ENCODE measurements around the gene ZDHHC3.

The ZDHHC3 gene

DNA sequence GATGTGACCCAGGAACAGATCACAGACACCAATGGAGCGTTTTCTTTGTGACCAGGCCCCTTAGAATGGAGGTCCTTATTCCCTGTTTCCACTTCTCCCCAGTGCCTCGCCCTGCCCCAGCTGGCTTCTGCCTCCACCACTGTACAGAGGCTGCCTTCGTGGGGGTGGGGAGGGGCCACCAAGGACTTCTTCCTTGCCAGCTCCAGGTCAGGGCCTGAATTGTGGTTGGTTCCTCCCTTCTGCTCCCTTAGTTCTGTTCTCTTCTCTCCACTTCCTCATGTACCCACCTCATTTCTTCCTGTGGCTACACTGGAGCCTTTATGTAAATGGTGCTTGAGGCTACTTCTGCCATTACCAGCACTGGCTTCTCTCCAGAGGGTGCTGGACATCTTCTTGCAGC is 85.1 kb downstream of the ZDHHC3 start:
- DNase-seq = no peak

DNA sequence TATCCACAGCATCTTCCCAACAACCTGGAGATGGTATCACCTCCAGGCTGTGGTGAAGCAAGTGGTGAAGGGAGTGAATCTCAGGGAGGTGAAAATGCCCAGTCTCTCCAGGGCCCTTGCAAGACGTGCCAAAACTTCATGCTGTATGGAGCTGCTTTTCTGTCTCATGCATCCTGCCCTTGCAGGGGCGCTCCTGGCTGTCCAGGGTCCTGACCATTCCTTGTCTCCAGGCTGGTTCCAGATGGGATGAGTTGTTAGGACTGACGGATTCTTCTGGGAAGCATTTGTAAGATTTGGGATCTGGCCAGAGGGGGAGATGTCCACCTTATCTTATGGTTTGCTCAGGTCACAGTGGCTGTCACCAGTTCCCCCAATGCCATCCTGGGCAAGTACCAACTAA is 85.7 kb downstream of the ZDHHC3 start:
- DNase-seq = no peak

DNA sequence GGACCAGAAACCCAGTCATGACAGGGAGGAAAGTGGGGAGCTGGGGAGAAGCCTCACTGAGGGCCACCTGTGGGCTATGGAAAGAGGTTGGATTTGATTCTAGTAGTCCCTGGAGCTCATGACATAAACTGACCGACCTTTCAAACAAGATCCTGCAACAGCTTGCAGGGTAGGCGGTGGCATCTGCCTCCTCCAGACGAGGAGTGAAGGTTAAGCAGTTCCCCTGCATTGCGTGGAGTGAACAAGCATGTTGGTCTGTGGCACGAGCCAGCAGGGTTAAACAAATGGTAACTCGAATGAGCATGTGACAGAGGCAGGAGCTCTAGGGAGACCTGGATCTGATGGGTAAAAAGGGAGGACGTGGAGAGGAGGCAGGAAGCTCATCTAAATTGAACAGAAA is 88.9 kb downstream of the ZDHHC3 start:
- no peak for DNase-seq

DNA sequence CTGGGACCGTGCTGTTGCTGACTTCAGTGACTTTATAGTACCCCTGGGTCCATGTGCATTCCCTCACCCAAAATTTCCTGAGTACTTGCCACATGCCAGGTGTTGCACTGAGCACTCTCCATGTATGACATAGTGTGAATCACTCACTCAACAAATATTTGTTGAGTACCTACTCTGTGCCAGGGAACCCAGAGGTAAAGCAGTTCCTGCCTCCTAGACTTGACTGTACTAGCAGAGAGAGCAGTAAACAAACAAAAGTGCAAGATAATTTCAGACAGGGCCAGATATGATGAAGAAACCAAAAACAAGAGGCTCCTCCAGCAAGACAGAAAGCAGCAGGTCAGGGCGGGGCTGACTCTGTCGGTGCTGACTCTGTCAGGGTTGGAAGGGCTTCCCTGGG is 89.4 kb downstream of the ZDHHC3 start:
- no peak for DNase-seq

DNA sequence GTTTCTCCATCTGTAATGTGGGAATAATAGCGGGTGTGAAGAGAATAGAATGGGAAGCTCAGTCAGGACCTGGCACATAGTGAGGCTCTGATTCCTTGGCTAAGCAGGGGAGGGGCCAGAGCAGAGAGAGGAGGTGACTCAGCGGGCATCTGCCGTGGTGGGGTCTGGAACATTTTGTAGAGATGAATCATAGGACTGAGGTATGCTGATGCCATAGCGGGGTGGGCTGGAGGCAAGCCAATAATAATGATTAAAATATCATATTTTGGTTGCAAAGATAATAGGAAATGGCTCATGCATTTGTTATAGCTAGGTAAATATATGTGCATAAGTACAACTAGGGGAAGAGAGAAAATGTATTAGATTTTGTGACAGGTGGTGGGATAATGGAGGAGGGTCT is 90.4 kb downstream of the ZDHHC3 start:
- DNase-seq = no peak

DNA sequence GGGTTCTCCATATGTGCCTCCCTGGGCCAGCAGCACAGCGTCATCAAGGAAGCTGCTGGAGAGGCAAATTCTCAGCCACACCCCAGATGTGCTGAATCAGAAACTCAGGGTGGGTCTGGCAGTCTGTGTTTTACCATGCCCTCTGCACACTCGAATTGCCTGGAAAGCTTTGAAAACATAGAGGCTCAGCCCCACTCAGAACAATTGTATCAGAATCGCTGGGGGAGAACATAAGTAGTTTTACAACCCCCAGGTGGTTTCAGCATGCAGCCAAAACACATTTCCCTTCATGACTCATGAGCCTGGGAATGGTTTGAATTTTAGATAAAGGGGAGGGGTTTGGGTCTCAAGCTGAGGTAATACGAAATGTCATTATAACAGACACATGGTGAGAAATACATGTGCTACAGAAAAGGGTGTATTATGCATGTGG is 92.0 kb downstream of the ZDHHC3 start:
- DNase-seq = peak in 1 of 2 experiments; percentile 0

DNA sequence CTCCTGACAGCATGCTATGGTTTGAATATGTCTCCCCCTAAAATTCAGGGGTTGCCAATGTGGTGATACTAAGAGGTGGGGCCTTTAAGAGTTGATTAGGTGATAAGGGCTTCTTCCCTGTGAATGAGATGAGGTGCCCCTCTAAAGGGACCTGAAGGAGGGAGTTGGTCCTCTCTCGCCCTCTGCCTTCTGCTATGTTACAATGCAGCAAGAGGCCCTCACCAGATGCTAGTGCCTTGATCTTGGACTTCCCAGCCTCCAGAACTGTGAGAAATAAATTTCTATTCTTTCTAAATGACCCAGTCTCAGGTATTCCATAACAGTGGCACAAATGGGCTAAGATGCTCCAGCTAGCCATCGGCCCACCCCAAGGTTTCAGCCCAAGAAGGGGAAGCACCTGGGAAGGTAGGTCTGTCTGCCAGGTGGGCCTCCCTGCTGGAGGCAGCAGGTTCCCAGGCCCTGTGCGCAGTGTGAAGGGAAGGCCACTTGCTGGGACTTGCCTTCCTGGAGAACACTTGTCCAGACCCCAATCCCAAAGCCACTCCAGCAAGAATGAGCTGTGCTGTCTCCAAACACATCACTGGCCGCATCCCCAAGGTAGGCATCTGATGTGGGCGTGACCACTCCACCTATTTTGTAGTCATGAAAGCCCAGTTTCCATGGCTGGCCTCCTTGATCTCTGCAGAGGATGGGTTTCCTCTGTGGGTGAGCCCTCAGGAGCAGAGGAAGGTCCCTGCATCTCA is 92.6 kb downstream of the ZDHHC3 start:
- no peak for DNase-seq

DNA sequence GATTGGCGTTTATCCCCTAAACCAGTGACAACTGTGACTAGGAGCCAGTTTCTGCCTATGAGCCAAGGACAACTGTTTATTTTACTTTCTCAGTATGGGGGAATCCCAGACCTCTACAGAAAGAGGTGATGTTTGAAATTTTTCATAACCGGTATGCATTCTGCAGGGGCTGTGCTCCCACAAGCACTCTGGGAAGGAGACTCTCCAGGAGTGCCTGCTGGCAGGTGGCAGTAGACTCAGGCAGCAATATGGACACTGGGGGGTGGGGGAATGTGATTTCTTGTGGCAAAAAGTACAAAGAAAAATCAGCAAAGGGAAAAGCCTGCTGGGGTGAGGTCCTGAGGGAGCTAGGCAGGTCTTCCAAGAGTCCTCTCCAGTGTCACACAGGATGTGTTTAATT is 95.7 kb downstream of the ZDHHC3 start:
- DNase-seq = no peak

DNA sequence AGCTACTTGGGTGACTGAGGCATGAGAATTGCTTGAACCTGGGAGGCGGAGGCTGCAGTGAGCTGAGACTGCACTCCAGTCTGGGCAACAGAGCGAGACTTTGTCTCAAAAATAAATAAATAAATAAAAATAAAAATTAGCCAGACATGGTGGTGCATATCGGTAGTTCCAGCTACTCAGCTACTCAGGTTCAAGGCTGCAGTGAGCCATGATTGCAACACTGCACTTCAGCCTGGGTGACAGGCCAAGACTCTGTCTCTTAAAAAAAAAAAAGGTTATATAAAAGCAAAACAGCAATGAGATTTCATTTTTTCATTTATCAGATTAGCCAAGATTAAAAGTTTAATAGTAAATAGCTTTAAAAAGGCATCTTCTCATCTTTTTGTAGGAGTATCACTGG is 98.6 kb downstream of the ZDHHC3 start:
- DNase-seq = no peak

DNA sequence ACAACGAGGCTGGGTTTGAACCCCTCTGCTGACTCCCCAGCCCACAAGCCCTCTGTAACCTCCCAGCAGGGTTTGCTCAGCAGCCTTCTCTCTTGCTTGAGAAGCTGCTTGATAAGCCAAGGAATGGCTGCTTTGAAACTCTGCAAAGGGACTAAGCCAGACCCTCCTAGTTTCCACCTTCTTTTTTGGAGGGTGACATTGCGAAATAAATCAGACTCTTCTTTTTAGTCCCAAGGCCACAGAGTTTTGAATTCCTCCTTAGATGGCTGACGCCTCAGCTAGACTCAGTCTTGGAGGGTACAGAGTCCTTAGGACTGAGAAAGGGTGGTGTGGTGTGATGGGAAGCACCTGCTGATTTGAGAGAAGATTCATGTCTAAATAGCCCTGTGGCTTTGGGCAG is 100.4 kb downstream of the ZDHHC3 start:
- DNase-seq = no peak

Data from NCI-H2081 (cell line).